C4-2B (cell line): ENCODE measurements around the gene ATF3.

ENCODE experiments used
- CTCF ChIP-seq: fragments of 450-650 bp; conservative IDR thresholded peaks from 2 replicates; pipeline ENCODE4 v1.5.1; 2017; ENCODE audit warnings: mild to moderate bottlenecking
- ZFX ChIP-seq: fragments of 450-650 bp; IDR thresholded peaks from 2 replicates; pipeline ENCODE4 v1.6.1; 2017

DNA sequence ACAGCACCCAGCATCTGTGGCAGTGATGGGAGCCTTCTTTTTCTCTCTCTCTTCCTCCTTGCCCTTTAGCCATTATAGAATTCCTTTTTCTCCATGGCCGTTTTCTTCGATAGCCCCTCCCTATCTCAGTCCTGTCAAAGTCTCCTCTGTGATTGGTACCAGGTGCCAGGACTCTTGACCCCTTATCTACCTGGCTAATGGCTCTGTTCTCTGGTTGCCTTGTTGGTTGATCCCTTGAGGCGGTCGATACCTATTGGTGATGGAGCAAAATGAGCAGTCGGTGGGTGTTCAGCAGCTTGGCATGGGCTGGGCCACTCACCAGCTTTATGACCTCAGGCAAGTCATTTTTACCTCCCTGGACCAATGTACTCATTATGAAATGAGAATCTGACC, 2.0 kb downstream of the ATF3 start:
- TF ChIP-seq CTCF = no peak
- TF ChIP-seq ZFX = no peak
